GM12872 (cell line): Measurements from ENCODE around the gene DPY19L1.

ENCODE experiments used
- CTCF ChIP-seq: IDR thresholded peaks from 3 replicates; pipeline ENCODE4 v1.5.1; 2011; ENCODE audit warnings: low read depth, mild to moderate bottlenecking, low read length, moderate library complexity; ENCODE audit not compliant: insufficient read depth

Gene DPY19L1

GRCh38 chr7:34973400-34973760, 63.9 kb downstream of the DPY19L1 start:
- TF ChIP-seq CTCF: no peak

GRCh38 chr7:34958021-34958420, 79.3 kb downstream of the DPY19L1 start:
- no peak for TF ChIP-seq CTCF

GRCh38 chr7:34952822-34953221, 84.5 kb downstream of the DPY19L1 start:
- no peak for TF ChIP-seq CTCF

GRCh38 chr7:34949361-34949760, 87.9 kb downstream of the DPY19L1 start:
- TF ChIP-seq CTCF: no peak

GRCh38 chr7:34946486-34946885, 90.8 kb downstream of the DPY19L1 start:
- no peak for TF ChIP-seq CTCF

- no peak for TF ChIP-seq CTCF
Observed at GRCh38 chr7:34939175-34939574, 98.1 kb downstream of the DPY19L1 start.

- no peak for TF ChIP-seq CTCF
Observed at GRCh38 chr7:34931739-34932138, 105.5 kb downstream of the DPY19L1 start.

- TF ChIP-seq CTCF: no peak
Observed at GRCh38 chr7:34928560-34928959, 108.7 kb downstream of the DPY19L1 start.
